B cell (primary cell): ENCODE measurements around the gene KRTAP4-6. TPM values are rescaled to one million over a fixed set of nuclear protein-coding genes. Genes with fewer than 3 reads are reported as not detected.

Source experiments
- ATAC-seq: fragments of 200-7000 bp; cut with Tn5 transposase; one replicate; pipeline ENCODE4 v1.10.0; 2021; ENCODE audit warnings: low read depth, mild to moderate bottlenecking, moderate number of reproducible peaks, moderate library complexity
- CTCF ChIA-PET: fragments of 350-600 bp; sonication (Branson Sonifier 250); formaldehyde crosslinking; loops from one replicate; lab custom pipeline; 2021; ENCODE audit warnings: antibody characterized with exemption, inconsistent platforms; lab: Charles Lee
- POLR2A ChIA-PET: fragments of 350-600 bp; sonication (Branson Sonifier 250); formaldehyde crosslinking; loops from one replicate; lab custom pipeline; 2021; ENCODE audit warnings: antibody characterized with exemption; lab: Charles Lee
- DNase-seq: peaks from one replicate; pipeline ENCODE4 v3.0.0; 2013
- H2AFZ ChIP-seq: 2 replicates; pipeline ENCODE4 v1.6.1; 2012; ENCODE audit warnings: mild to moderate bottlenecking, low read depth, low read length; ENCODE audit not compliant: insufficient read depth, poor library complexity, severe bottlenecking
- H3K27ac ChIP-seq, 2 donors: 1 replicate in 1 of 2; 2 replicates in 1 of 2; pipeline ENCODE4 v1.5.1; 2012 to 2013; ENCODE audit warnings: low read length in 2 of 2, mild to moderate bottlenecking in 2 of 2, moderate library complexity in 1 of 2
- H3K27me3 ChIP-seq, 4 experiments: fragments of 200-600 bp in 1 of 4; sonication (generic) in 1 of 4; replicated peaks in 1 of 4; 1 replicate in 2 of 4; 2 replicates in 2 of 4; pipeline versions ENCODE4 v1.6.1 to v1.7.0; 2013 to 2016; ENCODE audit warnings: low read length in 3 of 4, mild to moderate bottlenecking in 2 of 4, mixed read lengths in 1 of 4, moderate library complexity in 1 of 4; ENCODE audit not compliant: insufficient read depth in 4 of 4, control insufficient read depth in 3 of 4; ENCODE audit errors: control extremely low read depth in 1 of 4
- H3K36me3 ChIP-seq, 2 experiments: replicated peaks in 1 of 2; 1 replicate in 1 of 2; 2 replicates in 1 of 2; pipeline versions ENCODE4 v1.6.1 to v1.7.1; 2013; ENCODE audit warnings: low read length in 1 of 2; ENCODE audit not compliant: insufficient read depth in 2 of 2, control insufficient read depth in 1 of 2; ENCODE audit errors: control extremely low read depth in 1 of 2, extremely low read depth in 1 of 2
- H3K4me1 ChIP-seq, 2 donors: fragments of 200-600 bp in 1 of 2; sonication (generic) in 1 of 2; 1 replicate in 1 of 2; 2 replicates in 1 of 2; pipeline versions ENCODE4 v1.5.1 to v1.6.1; 2013 to 2017; ENCODE audit warnings: low read length in 2 of 2; ENCODE audit not compliant: control insufficient read depth in 2 of 2, insufficient read depth in 2 of 2
- H3K4me2 ChIP-seq: replicated peaks from 2 replicates; pipeline ENCODE3; 2012; ENCODE audit warnings: mild to moderate bottlenecking, low read depth, low read length; ENCODE audit not compliant: poor library complexity, severe bottlenecking
- H3K4me3 ChIP-seq, 5 experiments: fragments of 200-600 bp in 1 of 5; sonication (generic) in 1 of 5; 1 replicate in 3 of 5; 2 replicates in 2 of 5; pipeline versions ENCODE4 v1.5.1 to v1.7.0; 2011 to 2016; ENCODE audit warnings: low read length in 4 of 5, mild to moderate bottlenecking in 4 of 5, low read depth in 2 of 5, control low read depth in 1 of 5, moderate library complexity in 1 of 5; ENCODE audit not compliant: insufficient read depth in 1 of 5; ENCODE audit errors: control extremely low read depth in 1 of 5, extremely low read depth in 1 of 5
- H3K79me2 ChIP-seq: fragments of 200-600 bp; sonication (generic); one replicate; pipeline ENCODE4 v1.6.0; 2016; ENCODE audit warnings: low read length; ENCODE audit not compliant: control insufficient read depth, insufficient read depth
- H3K9ac ChIP-seq: fragments of 200-600 bp; sonication (generic); 2 replicates; pipeline ENCODE4 v1.6.1; 2017; ENCODE audit warnings: mild to moderate bottlenecking, low read length, moderate library complexity
- H3K9me3 ChIP-seq, 3 donors: one replicate each; pipeline versions ENCODE4 v1.6.1 to v1.7.1; 2013; ENCODE audit warnings: low read length in 2 of 3; ENCODE audit not compliant: control insufficient read depth in 2 of 3, insufficient read depth in 1 of 3; ENCODE audit errors: control extremely low read depth in 1 of 3
- H4K20me1 ChIP-seq: 2 replicates; pipeline ENCODE4 v1.6.0; 2012; ENCODE audit warnings: mild to moderate bottlenecking, low read length; ENCODE audit not compliant: insufficient read depth, control insufficient read depth, poor library complexity, severe bottlenecking
- H3K27ac Mint-ChIP-seq: one replicate; pipeline ENCODE4 v1.8.0; 2021; ENCODE audit warnings: mixed read lengths
- H3K27me3 Mint-ChIP-seq: one replicate; pipeline ENCODE4 v1.8.0; 2021; ENCODE audit warnings: mixed read lengths
- H3K4me1 Mint-ChIP-seq: one replicate; pipeline ENCODE4 v1.8.0; 2021; ENCODE audit warnings: mixed read lengths
- H3K4me3 Mint-ChIP-seq: one replicate; pipeline ENCODE4 v1.8.0; 2021; ENCODE audit warnings: mixed read lengths
- H3K9me3 Mint-ChIP-seq: one replicate; pipeline ENCODE4 v1.8.0; 2022; ENCODE audit warnings: mixed read lengths; ENCODE audit not compliant: insufficient read depth
- EZH2 ChIP-seq: IDR thresholded peaks from 2 replicates; pipeline ENCODE4 v1.6.1; 2012; ENCODE audit warnings: borderline replicate concordance, low read depth, mild to moderate bottlenecking, moderate library complexity, low read length; ENCODE audit not compliant: insufficient read depth, poor library complexity, severe bottlenecking
- WGBS: methylation state at CpG from one replicate; pipeline ENCODE4 v1.1.5; 2013; ENCODE audit warnings: missing lambda C conversion rate; ENCODE audit not compliant: insufficient coverage; 5-methylcytosine and 5-hydroxymethylcytosine counted together
- intact Hi-C: fragments of 100-400 bp; cut with micrococcal nuclease; formaldehyde crosslinking; loops from one replicate; pipeline ENCODE4 v1.10.0; 2022
- polyA plus RNA-seq: library from polyadenylated mRNA; depleted of rRNA; stranded (reverse); fragments of >200 nt; gene quantifications from 2 replicates; pipeline ENCODE4 v1.2.3, GENCODE V29; 2012
- total RNA-seq, 2 donors: library from RNA; stranded (reverse); fragments of 120-200 nt in 1 of 2; gene quantifications; 1 replicate in 1 of 2; 2 replicates in 1 of 2; pipeline versions ENCODE4 v1.2.3 to v1.2.4, GENCODE V29; 2013 to 2022
- TF ChIP-seq, protein P1 (sequence below): fragments of 200-600 bp; IDR thresholded peaks from one replicate; pipeline ENCODE4 v1.8.0; 2022; ENCODE audit warnings: antibody characterized with exemption, mild to moderate bottlenecking

The KRTAP4-6 gene
- total and polyA plus RNA-seq, 2 donors (not counting 1 experiment from before 2014, with no cell fraction given), result not detected

DNA sequence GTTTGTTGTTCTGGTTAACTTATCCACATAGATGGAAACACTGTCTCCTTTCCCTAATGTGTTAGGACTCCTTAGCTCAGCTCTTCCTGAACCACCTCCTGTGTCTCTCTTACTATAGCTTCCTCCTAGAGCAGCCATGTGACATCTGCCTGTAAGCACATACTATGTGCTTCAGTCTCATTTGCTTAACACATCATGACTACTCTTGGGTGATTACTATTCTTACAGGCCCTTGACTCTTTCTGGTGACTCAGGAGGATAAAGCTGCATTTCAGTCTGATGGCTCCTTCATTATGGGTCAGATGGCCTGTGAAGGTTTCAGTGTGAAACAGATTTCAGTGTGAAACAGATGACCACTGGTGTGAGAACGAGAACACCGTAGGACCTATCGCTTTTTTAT, 38.0 kb upstream of the KRTAP4-6 start:
- Histone ChIP-seq H3K27me3 (no peaks in the 10 kb centered on the region), H3K4me3 (no peak overlapping the region), H3K79me2 (no peaks in the 10 kb centered on the region), H3K9me3 (no peaks in the 10 kb centered on the region), H3K9ac (no peak overlapping the region), H3K27ac (no peak overlapping the region), H3K4me2 (no peak overlapping the region), H2AFZ (no peak overlapping the region), H3K4me1 (peaks cover 39 to 41% of the 10 kb centered on the region in 2 donors), H4K20me1 (no peaks in the 10 kb centered on the region), H3K36me3 (no peaks in the 10 kb centered on the region)
- intact Hi-C loops, result loop anchor here (5.0 kb wide), 1 partner anchor 61 kb away; the partner anchor contains the start of gene KRTAP4-11
- TF ChIP-seq EZH2, result no peak
- TF ChIP-seq, protein P1, sequence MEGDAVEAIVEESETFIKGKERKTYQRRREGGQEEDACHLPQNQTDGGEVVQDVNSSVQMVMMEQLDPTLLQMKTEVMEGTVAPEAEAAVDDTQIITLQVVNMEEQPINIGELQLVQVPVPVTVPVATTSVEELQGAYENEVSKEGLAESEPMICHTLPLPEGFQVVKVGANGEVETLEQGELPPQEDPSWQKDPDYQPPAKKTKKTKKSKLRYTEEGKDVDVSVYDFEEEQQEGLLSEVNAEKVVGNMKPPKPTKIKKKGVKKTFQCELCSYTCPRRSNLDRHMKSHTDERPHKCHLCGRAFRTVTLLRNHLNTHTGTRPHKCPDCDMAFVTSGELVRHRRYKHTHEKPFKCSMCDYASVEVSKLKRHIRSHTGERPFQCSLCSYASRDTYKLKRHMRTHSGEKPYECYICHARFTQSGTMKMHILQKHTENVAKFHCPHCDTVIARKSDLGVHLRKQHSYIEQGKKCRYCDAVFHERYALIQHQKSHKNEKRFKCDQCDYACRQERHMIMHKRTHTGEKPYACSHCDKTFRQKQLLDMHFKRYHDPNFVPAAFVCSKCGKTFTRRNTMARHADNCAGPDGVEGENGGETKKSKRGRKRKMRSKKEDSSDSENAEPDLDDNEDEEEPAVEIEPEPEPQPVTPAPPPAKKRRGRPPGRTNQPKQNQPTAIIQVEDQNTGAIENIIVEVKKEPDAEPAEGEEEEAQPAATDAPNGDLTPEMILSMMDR, result no peak
- H3K9me3 Mint-ChIP-seq, result no peaks in the 10 kb centered on the region
- peaks cover 3% of the 10 kb centered on the region for H3K27me3 Mint-ChIP-seq
- 100% methylated on average over 3 of the region's 3 CpGs for WGBS
- POLR2A ChIA-PET, result no interaction called here
- H3K4me3 Mint-ChIP-seq, result peak overlapping the region; percentile 54
- ATAC-seq (peak; percentile 71), DNase-seq (peak; percentile 45)
- H3K4me1 Mint-ChIP-seq, result peaks cover 42% of the 10 kb centered on the region
- H3K27ac Mint-ChIP-seq, result peak overlapping the region; percentile 42
- CTCF ChIA-PET, result interaction anchor here (1.2 kb wide), 1 partner anchor 10 kb away, joined by 3 read pairs; no protein-coding TSS in a partner anchor

GRCh38 chr17:41177727-41178271, 37.5 kb upstream of the KRTAP4-6 start, which contains the start of gene KRTAP4-2:
KRTAP4-2 (minus strand) TSS chr17:41178221; CDS start chr17:41178164, 57 bp downstream.
- H3K9ac ChIP-seq, result no peak within 1 kb of the TSS
- WGBS, result 95% methylated on average over 5 of the region's 7 CpGs
- peak within 1 kb of the TSS; percentile 54 for H3K4me3 Mint-ChIP-seq

More at GRCh38 chr17:41177727-41178271, 37.5 kb upstream of the KRTAP4-6 start, which contains the start of gene KRTAP4-2:
- peak within 1 kb of the TSS; percentile 51 for H3K4me2 ChIP-seq
- POLR2A ChIA-PET, result no interaction called here
- CTCF ChIA-PET, result interaction anchor here (1.2 kb wide), 1 partner anchor 11 kb away, joined by 3 read pairs; no protein-coding TSS in a partner anchor
- H3K27ac Mint-ChIP-seq, result peak within 1 kb of the TSS; percentile 42
- H3K27me3 Mint-ChIP-seq, result peaks cover 6% of the 10 kb centered on the region
- H3K4me1 Mint-ChIP-seq, result peaks cover 44% of the 10 kb centered on the region
- H3K4me1 ChIP-seq, result peaks cover 39 to 41% of the 10 kb centered on the region in 2 donors
- H3K79me2 ChIP-seq, result no peaks in the 10 kb centered on the region
- ATAC-seq, result no peak
- TF ChIP-seq, protein P1, result no peak
- TF ChIP-seq EZH2, result no peak
- intact Hi-C loops, result loop anchor here (5.0 kb wide), 1 partner anchor 60 kb away; the partner anchor contains the start of gene KRTAP4-11
- H3K9me3 ChIP-seq, result no peaks in the 10 kb centered on the region
- H2AFZ ChIP-seq, result no peak within 1 kb of the TSS
- no peaks in the 10 kb centered on the region for H4K20me1 ChIP-seq
- no peaks in the 10 kb centered on the region for H3K9me3 Mint-ChIP-seq
- DNase-seq, result no peak
- H3K36me3 ChIP-seq, result no peaks in the 10 kb centered on the region
- no peak within 1 kb of the TSS for H3K27ac ChIP-seq
- H3K4me3 ChIP-seq, result no peak within 1 kb of the TSS
- no peaks in the 10 kb centered on the region for H3K27me3 ChIP-seq
